H1 (cell line): Measurements from ENCODE around the gene SYTL1. TPM values are rescaled to one million over a fixed set of nuclear protein-coding genes. Genes with fewer than 3 reads are reported as not detected.

Experiments used
- CTCF ChIA-PET: fragments of 300-600 bp; sonication (Branson Sonifier 250); formaldehyde crosslinking; loops from one replicate; lab custom pipeline; 2021; ENCODE audit not compliant: partially characterized antibody; lab: Charles Lee
- POLR2A ChIA-PET: fragments of 300-600 bp; sonication (Branson Sonifier 250); formaldehyde crosslinking; loops from one replicate; lab custom pipeline; 2021; ENCODE audit warnings: inconsistent platforms; ENCODE audit not compliant: partially characterized antibody; lab: Charles Lee
- DNase-seq, 2 experiments: peaks; one replicate each; pipeline versions ENCODE4 v3.0.0 to v3.0.0-alpha.2; 2010 to 2022; ENCODE audit warnings: low spot score in 2 of 2, low read depth in 1 of 2, mixed read lengths in 1 of 2
- FAIRE-seq: peaks from 2 replicates; lab custom pipeline; 2011; peaks lifted over from hg19 to GRCh38; lab: Jason Lieb, UNC
- H2AFZ ChIP-seq: 2 replicates; pipeline ENCODE4 v1.8.1; 2012; ENCODE audit warnings: low read length, inconsistent platforms
- H2AK5ac ChIP-seq: 2 replicates; pipeline ENCODE4 v1.6.1; 2013; ENCODE audit warnings: low read depth, low read length
- H2BK120ac ChIP-seq: replicated peaks from 2 replicates; pipeline ENCODE3; 2013; ENCODE audit warnings: low read depth, low read length, inconsistent platforms
- H2BK12ac ChIP-seq: 2 replicates; pipeline ENCODE4 v1.6.1; 2013; ENCODE audit warnings: low read depth, low read length
- H2BK15ac ChIP-seq: 2 replicates; pipeline ENCODE4 v1.6.1; 2013; ENCODE audit warnings: low read length
- H2BK20ac ChIP-seq: 2 replicates; pipeline ENCODE4 v1.6.1; 2013; ENCODE audit warnings: low read length
- H2BK5ac ChIP-seq: 2 replicates; pipeline ENCODE4 v1.6.1; 2013; ENCODE audit warnings: low read depth, low read length
- H3K14ac ChIP-seq: 2 replicates; pipeline ENCODE4 v1.6.1; 2013; ENCODE audit warnings: inconsistent platforms; ENCODE audit not compliant: insufficient read length
- H3K18ac ChIP-seq: 2 replicates; pipeline ENCODE4 v1.6.1; 2013; ENCODE audit warnings: low read length; ENCODE audit errors: extremely low read depth
- H3K23ac ChIP-seq: 2 replicates; pipeline ENCODE4 v1.6.1; 2013; ENCODE audit warnings: inconsistent platforms; ENCODE audit not compliant: insufficient read length
- H3K23me2 ChIP-seq: 2 replicates; pipeline ENCODE4 v1.6.1; 2013; ENCODE audit warnings: low read depth, low read length
- H3K27ac ChIP-seq: 2 replicates; pipeline ENCODE4 v1.6.1; 2011; ENCODE audit warnings: low read depth, low read length, inconsistent platforms
- H3K27me3 ChIP-seq, 4 experiments: replicated peaks in 1 of 4; 1 replicate in 1 of 4; 2 replicates in 3 of 4; pipeline versions ENCODE4 v1.6.1 to v1.8.1; 2011 to 2013; ENCODE audit warnings: low read length in 3 of 4, mild to moderate bottlenecking in 3 of 4, inconsistent platforms in 2 of 4, mixed read lengths in 2 of 4, moderate library complexity in 1 of 4; ENCODE audit not compliant: control insufficient read depth in 3 of 4, insufficient read depth in 3 of 4; ENCODE audit errors: extremely low read depth in 1 of 4
- H3K36me3 ChIP-seq, 4 experiments: 2 replicates each; pipeline versions ENCODE4 v1.6.1 to v1.8.1; 2011 to 2013; ENCODE audit warnings: mild to moderate bottlenecking in 4 of 4, low read length in 3 of 4, moderate library complexity in 2 of 4, control low read depth in 1 of 4, inconsistent platforms in 1 of 4; ENCODE audit not compliant: insufficient read depth in 4 of 4, control insufficient read depth in 2 of 4
- H3K4ac ChIP-seq: replicated peaks from 2 replicates; pipeline ENCODE3; 2013; ENCODE audit warnings: low read length, low read depth, mixed read lengths, inconsistent platforms; ENCODE audit not compliant: insufficient read length
- H3K4me1 ChIP-seq, 4 experiments: replicated peaks in 1 of 4; 1 replicate in 1 of 4; 2 replicates in 3 of 4; pipeline versions ENCODE4 v1.6.1 to v1.8.1; 2011 to 2013; ENCODE audit warnings: low read length in 3 of 4, inconsistent platforms in 2 of 4, mixed read lengths in 1 of 4; ENCODE audit not compliant: insufficient read depth in 4 of 4, control insufficient read depth in 3 of 4
- H3K4me2 ChIP-seq, 2 experiments: 2 replicates each; pipeline versions ENCODE4 v1.6.1 to v1.8.1; 2011 to 2013; ENCODE audit warnings: low read depth in 2 of 2, low read length in 2 of 2, control low read depth in 1 of 2, inconsistent platforms in 1 of 2, mild to moderate bottlenecking in 1 of 2; ENCODE audit not compliant: insufficient read depth in 1 of 2
- H3K4me3 ChIP-seq, 4 experiments: fragments of 200-600, 300-600 bp in 1 of 4; sonication (generic), shearing (Covaris generic), sonication (Bioruptor Twin) in 1 of 4; 2 replicates each; pipeline versions ENCODE4 v1.5.1 to v1.8.1; 2011 to 2016; ENCODE audit warnings: low read length in 4 of 4, low read depth in 3 of 4, control low read depth in 2 of 4, inconsistent platforms in 2 of 4, mild to moderate bottlenecking in 2 of 4, mixed read lengths in 1 of 4, moderate library complexity in 1 of 4; ENCODE audit not compliant: insufficient read depth in 2 of 4; ENCODE audit errors: extremely low read depth in 1 of 4
- H3K56ac ChIP-seq: replicated peaks from 2 replicates; pipeline ENCODE3; 2013; ENCODE audit warnings: low read depth, mild to moderate bottlenecking, mixed read lengths, low read length, inconsistent platforms; ENCODE audit not compliant: insufficient read length
- H3K79me1 ChIP-seq: 2 replicates; pipeline ENCODE4 v1.6.1; 2013; ENCODE audit warnings: low read depth, low read length, control low read depth
- H3K79me2 ChIP-seq, 2 experiments: 2 replicates each; pipeline versions ENCODE4 v1.6.1 to v1.8.1; 2012 to 2013; ENCODE audit warnings: low read length in 2 of 2, mild to moderate bottlenecking in 2 of 2, inconsistent platforms in 1 of 2; ENCODE audit not compliant: insufficient read depth in 2 of 2, control insufficient read depth in 1 of 2
- H3K9ac ChIP-seq, 4 experiments: replicated peaks in 1 of 4; 1 replicate in 1 of 4; 2 replicates in 3 of 4; pipeline versions ENCODE4 v1.6.1 to v1.8.1; 2011 to 2013; ENCODE audit warnings: low read depth in 3 of 4, low read length in 3 of 4, control low read depth in 2 of 4, mild to moderate bottlenecking in 2 of 4, moderate library complexity in 2 of 4, inconsistent platforms in 1 of 4; ENCODE audit errors: extremely low read depth in 1 of 4
- H3K9me3 ChIP-seq, 2 experiments: 2 replicates each; pipeline versions ENCODE4 v1.6.1 to v1.8.1; 2012 to 2013; ENCODE audit warnings: mild to moderate bottlenecking in 2 of 2, moderate library complexity in 2 of 2, control low read depth in 1 of 2, inconsistent platforms in 1 of 2, low read depth in 1 of 2, low read length in 1 of 2, mixed read lengths in 1 of 2; ENCODE audit not compliant: insufficient read depth in 2 of 2
- H4K20me1 ChIP-seq, 2 experiments: replicated peaks in 1 of 2; 2 replicates each; pipeline versions ENCODE3 to v1.8.1; 2011 to 2013; ENCODE audit warnings: inconsistent platforms in 2 of 2, low read length in 2 of 2, mild to moderate bottlenecking in 1 of 2; ENCODE audit not compliant: insufficient read depth in 2 of 2, control insufficient read depth in 1 of 2
- H4K5ac ChIP-seq: 2 replicates; pipeline ENCODE4 v1.6.1; 2013; ENCODE audit warnings: low read length, low read depth, mixed read lengths, inconsistent platforms; ENCODE audit not compliant: insufficient read length
- H4K8ac ChIP-seq: 2 replicates; pipeline ENCODE4 v1.8.0; 2013; ENCODE audit warnings: mild to moderate bottlenecking, moderate library complexity, low read length, inconsistent platforms; ENCODE audit not compliant: insufficient read depth; ENCODE audit errors: extremely low read depth
- H4K91ac ChIP-seq: replicated peaks from 2 replicates; pipeline ENCODE3; 2013; ENCODE audit warnings: low read length, mixed read lengths, inconsistent platforms; ENCODE audit not compliant: insufficient read length
- BRCA1 ChIP-seq: IDR thresholded peaks from 2 replicates; pipeline ENCODE4 v1.6.1; 2012; ENCODE audit warnings: low read depth, low read length, improper control_type of control experiment
- CREB1 ChIP-seq: IDR thresholded peaks from 2 replicates; pipeline ENCODE4 v1.6.1; 2012; ENCODE audit warnings: inconsistent platforms
- CTBP2 ChIP-seq: IDR thresholded peaks from 2 replicates; pipeline ENCODE4 v1.7.0; 2011; ENCODE audit warnings: borderline replicate concordance, mild to moderate bottlenecking, moderate library complexity, mixed read lengths, low read length; ENCODE audit not compliant: insufficient read depth, insufficient read length
- EP300 ChIP-seq, 2 experiments: IDR thresholded peaks; 1 replicate in 1 of 2; 2 replicates in 1 of 2; pipeline ENCODE4 v1.6.1; 2011 to 2012; ENCODE audit warnings: low read depth in 2 of 2, low read length in 2 of 2, mild to moderate bottlenecking in 2 of 2, borderline replicate concordance in 1 of 2, inconsistent platforms in 1 of 2, moderate library complexity in 1 of 2
- EZH2 ChIP-seq: fragments of 200-600 bp; sonication (generic); IDR thresholded peaks from 2 replicates; pipeline ENCODE4 v1.7.1; 2012; ENCODE audit warnings: low read depth, mild to moderate bottlenecking, moderate library complexity, low read length, inconsistent platforms; ENCODE audit not compliant: severe bottlenecking
- JUN ChIP-seq: IDR thresholded peaks from 2 replicates; pipeline ENCODE4 v1.6.1; 2011; ENCODE audit warnings: low read depth, mild to moderate bottlenecking, improper control_type of control experiment, low read length
- KDM4A ChIP-seq: IDR thresholded peaks from one replicate; pipeline ENCODE4 v1.7.1; 2012; ENCODE audit warnings: low read depth, mild to moderate bottlenecking, moderate library complexity, low read length, inconsistent platforms; ENCODE audit not compliant: severe bottlenecking
- SIN3A ChIP-seq, 2 experiments: IDR thresholded peaks in 1 of 2; conservative IDR thresholded peaks in 1 of 2; 2 replicates each; pipeline ENCODE4 v1.6.1; 2011 to 2012; ENCODE audit warnings: low read length in 2 of 2, improper control_type of control experiment in 1 of 2, low read depth in 1 of 2, mild to moderate bottlenecking in 1 of 2
- SP1 ChIP-seq: IDR thresholded peaks from 2 replicates; pipeline ENCODE4 v1.6.1; 2011; ENCODE audit warnings: low read depth, low read length
- SUZ12 ChIP-seq: fragments of 200-600 bp; sonication (generic); IDR thresholded peaks from 2 replicates; pipeline ENCODE4 v1.6.1; 2012; ENCODE audit warnings: mild to moderate bottlenecking, inconsistent platforms, low read length, moderate library complexity, mixed read lengths
- YY1 ChIP-seq: IDR thresholded peaks from 2 replicates; pipeline ENCODE4 v1.6.1; 2011; ENCODE audit warnings: low read depth, mild to moderate bottlenecking, low read length
- WGBS, 2 experiments: shearing (Covaris generic) in 1 of 2; methylation state at CpG; one replicate each; pipeline versions ENCODE4 v1.1.6 to v1.1.7; 2013 to 2015; ENCODE audit warnings: low lambda C conversion rate in 2 of 2, mixed read lengths in 2 of 2, inconsistent platforms in 1 of 2, low coverage in 1 of 2, missing lambda C conversion rate in 1 of 2; ENCODE audit not compliant: insufficient replicate concordance in 2 of 2, insufficient coverage in 1 of 2, insufficient read length in 1 of 2; ENCODE audit errors: extremely low coverage in 1 of 2, missing lambda C conversion rate in 1 of 2; 5-methylcytosine and 5-hydroxymethylcytosine counted together
- polyA plus RNA-seq, 7 experiments: library from polyadenylated mRNA; depleted of rRNA in 3 of 7; stranded (reverse) in 5 of 7; unstranded in 2 of 7; fragments of >200 nt in 5 of 7; fragments of 200-250 nt in 2 of 7; gene quantifications; 1 replicate in 5 of 7; 2 replicates in 1 of 7; 4 replicates in 1 of 7; pipeline versions ENCODE4 v1.2.1 to v1.2.3, GENCODE V29; 2011 to 2013; ENCODE audit warnings: missing spikeins in 2 of 7, mixed read lengths in 2 of 7
- total RNA-seq: library from RNA; stranded (reverse); fragmentation: NEBNext Ultra II Directional; extraction: Animal tissue kit (Norgen Biotek cat#: 25700); gene quantifications from 2 replicates; pipeline ENCODE4 v1.2.1, GENCODE V29; 2021

The SYTL1 gene
- total and polyA plus RNA-seq, 2 of the 8 experiments (the other 6 are each of a cell fraction or from before 2014, with no cell fraction given), result 6.4 to 19.5 TPM

GRCh38 chr1:27361044-27361402 is 19.2 kb downstream of the SYTL1 start:
- Histone ChIP-seq H3K9me3 (no peaks in the 10 kb centered on the region), H2BK120ac (no peak overlapping the region), H3K27ac (no peak overlapping the region), H4K5ac (no peak overlapping the region), H2BK12ac (peak overlapping the region; percentile 50; the same call in 1 of the 2 replicates), H3K79me1 (no peaks in the 10 kb centered on the region), H4K91ac (no peak overlapping the region), H2AFZ (0 out of 2 replicates have a peak overlapping the region, but pooled peaks have one; percentile 84), H3K23ac (no peak overlapping the region), H3K9ac (no peak overlapping the region), H2BK20ac (no peak overlapping the region), H3K23me2 (peaks cover 14% of the 10 kb centered on the region), H3K36me3 (no peaks in the 10 kb centered on the region), H3K4ac (peak overlapping the region; percentile 14), H2BK15ac (peak overlapping the region; percentile 16; the same call in 1 of the 2 replicates), H3K4me2 (peak overlapping the region; percentile 83 to 84), H2BK5ac (0 out of 2 replicates have a peak overlapping the region, but pooled peaks have one; percentile 35), H3K27me3 (peaks cover 12 to 47% (median 36%) of the 10 kb centered on the region in 4 experiments), H3K18ac (peak overlapping the region; percentile 87; the same call in 1 of the 2 replicates), H4K8ac (no peak overlapping the region; the same call in 1 of the 2 replicates), H3K79me2 (no peaks in the 10 kb centered on the region), H3K4me3 (peak overlapping the region; percentile 55 to 89 (median 66)), H3K56ac (no peak overlapping the region), H3K4me1 (peaks cover 3 to 22% (median 12%) of the 10 kb centered on the region in 4 experiments), H4K20me1 (peaks cover 0 to 11% of the 10 kb centered on the region in 2 experiments), H3K14ac (no peak overlapping the region), H2AK5ac (no peak overlapping the region)
- CTCF ChIA-PET, result interaction anchor here (0.7 to 28.8 kb wide), 8 partner anchors 9 to 245 kb away, joined by 3 to 625 read pairs (median 26); partner anchors contain the start of genes CD164L2, FCN3 and GPR3
- FAIRE-seq (no peak), DNase-seq (no peak)
- WGBS, 2 experiments, result 11% methylated on average over 21 of the region's 21 CpGs; no CpG with 5 or more reads in 1 of the 2 experiments
- POLR2A ChIA-PET, result interaction anchor here (0.9 to 10.3 kb wide), 4 partner anchors 8 to 327 kb away, joined by 3 to 101 read pairs (median 4); no protein-coding TSS in a partner anchor
- TF ChIP-seq BRCA1, result no peak
- no peak for TF ChIP-seq CREB1
- no peak for TF ChIP-seq SIN3A (conservative IDR thresholded peaks at IDR 0.05 in 1 of 2, IDR thresholded peaks at IDR 0.05 in 1 of 2; ENCODE audit: low read depth in 1 of 2, low read length in 2 of 2)
- 0 out of 2 replicates have a peak, but pooled peaks have one; percentile 42 for TF ChIP-seq SUZ12
- no peak for TF ChIP-seq SP1
- no peak for TF ChIP-seq JUN
- TF ChIP-seq CTBP2, result no peak
- peak; percentile 22 for TF ChIP-seq EZH2
- peak; percentile 6 for TF ChIP-seq KDM4A
- no peak for TF ChIP-seq YY1
- no peak for TF ChIP-seq EP300 (IDR thresholded peaks at IDR 0.05; ENCODE audit: borderline replicate concordance in 1 of 2, low read depth in 2 of 2, low read length in 2 of 2)
